ENCODE results near the gene MAFF.
"Not testable (repeated sequence)": the region's sequence is repeated elsewhere in the genome, so short reads cannot be mapped to it uniquely, and the experiment has no call there.

Gene MAFF

GRCh38 chr22:38223289-38223960 lies 21.6 kb downstream of the MAFF start:
- DNase-seq, result no peak

- no peak for DNase-seq
Observed at GRCh38 chr22:38226853-38227649, 25.3 kb downstream of the MAFF start.

GRCh38 chr22:38228326-38228872 lies 26.6 kb downstream of the MAFF start:
- DNase-seq, result no peak

- DNase-seq, result peak; percentile 55
Observed at GRCh38 chr22:38228873-38229740, 27.3 kb downstream of the MAFF start.

GRCh38 chr22:38230108-38230825 lies 28.5 kb downstream of the MAFF start:
- DNase-seq, result peak; percentile 75

- no peak for DNase-seq
Observed at GRCh38 chr22:38230916-38231315, 29.1 kb downstream of the MAFF start.

- DNase-seq, result no peak
Observed at GRCh38 chr22:38232196-38232595, 30.4 kb downstream of the MAFF start.

- DNase-seq, result no peak
Observed at GRCh38 chr22:38233427-38233826, 31.6 kb downstream of the MAFF start.

GRCh38 chr22:38233856-38234255 lies 32.1 kb downstream of the MAFF start:
- not testable (repeated sequence) for DNase-seq

- DNase-seq, result no peak
Observed at GRCh38 chr22:38235240-38235850, 33.6 kb downstream of the MAFF start.

GRCh38 chr22:38236786-38237185 lies 35.0 kb downstream of the MAFF start:
- DNase-seq, result no peak

- DNase-seq, result no peak
Observed at GRCh38 chr22:38238519-38239071, 36.8 kb downstream of the MAFF start.

- peak; percentile 98 for DNase-seq
Observed at GRCh38 chr22:38239101-38239761, 37.4 kb downstream of the MAFF start.

GRCh38 chr22:38240734-38241252 lies 39.0 kb downstream of the MAFF start:
- DNase-seq, result peak; percentile 94

GRCh38 chr22:38243007-38243765 lies 41.4 kb downstream of the MAFF start:
- DNase-seq, result peak; percentile 37

- no peak for DNase-seq
Observed at GRCh38 chr22:38244106-38244505, 42.3 kb downstream of the MAFF start.

GRCh38 chr22:38246046-38246658 lies 44.4 kb downstream of the MAFF start:
- DNase-seq, result no peak

GRCh38 chr22:38246692-38247091 lies 44.9 kb downstream of the MAFF start:
- no peak for DNase-seq

GRCh38 chr22:38247713-38248112 lies 45.9 kb downstream of the MAFF start:
- no peak for DNase-seq

Data from fibroblast of skin of scalp (primary cell).